GM12875 (cell line): ENCODE measurements around the gene ABCG4.
"Not testable (repeated sequence)": the region's sequence is repeated elsewhere in the genome, so short reads cannot be mapped to it uniquely, and the experiment has no call there.

Source experiments
- H3K4me3 ChIP-seq: one replicate; pipeline ENCODE4 v1.5.1; 2011; ENCODE audit warnings: low read depth, low read length, control low read depth
- CTCF ChIP-seq: IDR thresholded peaks from 2 replicates; pipeline ENCODE4 v1.5.1; 2011; ENCODE audit warnings: low read depth, mild to moderate bottlenecking, control low read depth, inconsistent platforms, low read length, moderate library complexity, borderline replicate concordance; ENCODE audit not compliant: insufficient read depth

Gene ABCG4

GRCh38 chr11:119187123-119187892, 38.5 kb downstream of the ABCG4 start:
- no peak for TF ChIP-seq CTCF
- H3K4me3 ChIP-seq = no peak overlapping the region

- H3K4me3 ChIP-seq = no peak overlapping the region
- TF ChIP-seq CTCF = no peak
Measured at GRCh38 chr11:119188067-119188466, 39.2 kb downstream of the ABCG4 start.

GRCh38 chr11:119188887-119189286, 40.0 kb downstream of the ABCG4 start:
- TF ChIP-seq CTCF = no peak
- no peak overlapping the region for H3K4me3 ChIP-seq

DNA sequence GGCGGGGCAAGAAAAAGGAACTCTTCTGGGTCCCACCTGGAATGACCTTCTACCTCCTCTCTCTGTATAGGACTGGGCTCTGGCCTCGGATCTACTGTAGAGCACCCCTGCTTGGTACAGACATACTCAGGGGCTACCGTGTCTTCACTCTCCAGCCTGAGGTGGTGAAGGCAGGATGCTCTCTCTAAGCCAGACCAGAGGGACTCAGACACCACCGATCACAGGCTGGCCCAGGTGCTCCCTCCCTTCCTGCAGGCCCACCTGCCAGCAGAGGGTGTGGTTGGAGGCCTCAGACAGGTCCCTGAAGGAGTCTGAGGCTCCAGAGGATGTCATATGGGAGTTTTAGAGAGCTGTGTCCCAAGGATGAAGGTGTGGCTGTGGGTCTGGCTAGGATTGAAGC, 40.5 kb downstream of the ABCG4 start:
- TF ChIP-seq CTCF = no peak
- no peak overlapping the region for H3K4me3 ChIP-seq

DNA sequence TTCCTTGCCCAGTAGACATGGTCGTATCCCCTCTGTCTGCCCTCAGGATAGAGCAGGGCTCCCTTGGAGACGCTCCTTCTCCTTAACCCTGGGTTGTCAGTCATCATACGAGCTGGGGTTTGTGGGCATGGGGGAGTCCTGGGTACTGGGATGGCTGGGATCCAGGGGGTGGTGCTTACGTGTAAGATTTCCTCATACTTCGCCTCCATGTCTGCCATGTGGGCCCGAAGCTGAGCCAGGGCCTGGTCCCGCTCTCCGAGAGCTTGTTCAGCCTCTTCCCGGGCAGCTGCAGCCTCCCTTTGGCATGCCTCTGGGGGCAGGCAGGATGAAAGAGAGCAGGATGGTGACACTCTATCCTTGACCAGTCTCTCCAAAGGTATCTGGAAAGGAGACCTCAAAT, 41.7 kb downstream of the ABCG4 start:
- no peak for TF ChIP-seq CTCF
- no peak overlapping the region for H3K4me3 ChIP-seq

GRCh38 chr11:119191265-119191664, 42.4 kb downstream of the ABCG4 start:
- H3K4me3 ChIP-seq = not testable (repeated sequence)

- no peak overlapping the region for H3K4me3 ChIP-seq
- TF ChIP-seq CTCF = no peak
Measured at GRCh38 chr11:119192111-119192510, 43.3 kb downstream of the ABCG4 start.
